SK-N-SH (cell line): ENCODE results near the gene LAX1.

Experiments
- CTCF ChIP-seq: fragments of 200-600 bp; sonication (generic); IDR thresholded peaks from 2 replicates; pipeline ENCODE4 v1.6.1; 2017; ENCODE audit warnings: antibody characterized with exemption, mild to moderate bottlenecking, moderate library complexity
- FOXJ3 ChIP-seq: sonication (generic); formaldehyde crosslinking; IDR thresholded peaks from 2 replicates; pipeline ENCODE4 v1.5.1; 2020; ENCODE audit warnings: mild to moderate bottlenecking, missing genetic modification reagents
- SIN3A ChIP-seq: IDR thresholded peaks from 2 replicates; pipeline ENCODE4 v1.6.1; 2012; ENCODE audit warnings: low read depth, mild to moderate bottlenecking, low read length, moderate library complexity, borderline replicate concordance

- TF ChIP-seq CTCF (no peak), FOXJ3 (CRISPR knock-in tag) (no peak), SIN3A (no peak)
Measured at GRCh38 chr1:203772836-203773235, 7.9 kb downstream of the LAX1 start.
